GM18511 (cell line): ENCODE results near the gene TIAM1.

ENCODE experiments used
- ATAC-seq: cut with Tn5 transposase; IDR thresholded peaks from one replicate; pipeline ENCODE4 v1.9.1; 2021; ENCODE audit warnings: mild to moderate bottlenecking, moderate library complexity; ENCODE audit not compliant: unreplicated experiment

TIAM1 gene

GRCh38 chr21:31356440-31356839, 12.4 kb upstream of the TIAM1 start:
- ATAC-seq, result no peak

- no peak for ATAC-seq
These were observed 10.8 kb upstream of the TIAM1 start for GRCh38 chr21:31354604-31355443.

GRCh38 chr21:31354122-31354521, 10.1 kb upstream of the TIAM1 start:
- no peak for ATAC-seq

- ATAC-seq, result no peak
These were observed 8.8 kb upstream of the TIAM1 start for GRCh38 chr21:31352836-31353235.

GRCh38 chr21:31351960-31352359, 7.9 kb upstream of the TIAM1 start:
- ATAC-seq, result no peak

- ATAC-seq, result no peak
These were observed 7.4 kb upstream of the TIAM1 start for GRCh38 chr21:31351438-31351837.

GRCh38 chr21:31349208-31349607, 5.1 kb upstream of the TIAM1 start:
- no peak for ATAC-seq

GRCh38 chr21:31348188-31348587, 4.1 kb upstream of the TIAM1 start:
- no peak for ATAC-seq

- ATAC-seq, result no peak
These were observed 3.5 kb upstream of the TIAM1 start for GRCh38 chr21:31347435-31348032.

- ATAC-seq, result no peak
These were observed 2.3 kb upstream of the TIAM1 start for GRCh38 chr21:31346256-31346821.

GRCh38 chr21:31345136-31345535, 1.1 kb upstream of the TIAM1 start:
- no peak for ATAC-seq

GRCh38 chr21:31343030-31343510, 991 bp downstream of the TIAM1 start:
- ATAC-seq, result no peak

- no peak for ATAC-seq
These were observed 1.7 kb downstream of the TIAM1 start for GRCh38 chr21:31342348-31342747.

- no peak for ATAC-seq
These were observed 3.0 kb downstream of the TIAM1 start for GRCh38 chr21:31340942-31341487.

GRCh38 chr21:31340514-31340913, 3.5 kb downstream of the TIAM1 start:
- ATAC-seq, result no peak

- no peak for ATAC-seq
These were observed 4.3 kb downstream of the TIAM1 start for GRCh38 chr21:31339721-31340120.

GRCh38 chr21:31338908-31339368, 5.1 kb downstream of the TIAM1 start:
- ATAC-seq, result no peak

- no peak for ATAC-seq
These were observed 5.8 kb downstream of the TIAM1 start for GRCh38 chr21:31337996-31338907.

- ATAC-seq, result no peak
These were observed 7.0 kb downstream of the TIAM1 start for GRCh38 chr21:31337086-31337485.

GRCh38 chr21:31336739-31337040, 7.4 kb downstream of the TIAM1 start:
- no peak for ATAC-seq
